ENCODE measurements around the gene SARDH. TPM values are rescaled to one million over a fixed set of nuclear protein-coding genes. Genes with fewer than 3 reads are reported as not detected.

SARDH gene
- total RNA-seq, 1 donor, result 4.7 TPM

- H3K9me3 ChIP-seq (ENCODE audit: low read depth, low read length), result no peaks in the 10 kb centered on the region
- H3K4me1 ChIP-seq (ENCODE audit: insufficient read depth, low read length), result peaks cover 4% of the 10 kb centered on the region
- no peaks in the 10 kb centered on the region for H3K27me3 ChIP-seq (ENCODE audit: insufficient read depth, low read length)
- H3K4me3 ChIP-seq (ENCODE audit: low read length), result no peak overlapping the region
Observed at GRCh38 chr9:133735415-133735775, 2.8 kb downstream of the SARDH start.

GRCh38 chr9:133734590-133735414 lies 3.4 kb downstream of the SARDH start:
- Histone ChIP-seq H3K4me1 (ENCODE audit: insufficient read depth, low read length) (peaks cover 4% of the 10 kb centered on the region), H3K4me3 (ENCODE audit: low read length) (no peak overlapping the region)

GRCh38 chr9:133733796-133734533 lies 4.2 kb downstream of the SARDH start:
- no peaks in the 10 kb centered on the region for H3K27me3 ChIP-seq (ENCODE audit: insufficient read depth, low read length)
- H3K9me3 ChIP-seq (ENCODE audit: low read depth, low read length), result no peaks in the 10 kb centered on the region
- no peak overlapping the region for H3K4me3 ChIP-seq (ENCODE audit: low read length)
- H3K4me1 ChIP-seq (ENCODE audit: insufficient read depth, low read length), result peaks cover 4% of the 10 kb centered on the region

More at GRCh38 chr9:133734590-133735414, 3.4 kb downstream of the SARDH start:
- no peaks in the 10 kb centered on the region for H3K27me3 ChIP-seq (ENCODE audit: insufficient read depth, low read length)
- no peaks in the 10 kb centered on the region for H3K9me3 ChIP-seq (ENCODE audit: low read depth, low read length)

GRCh38 chr9:133733421-133733795 lies 4.7 kb downstream of the SARDH start:
- Histone ChIP-seq H3K4me3 (ENCODE audit: low read length) (no peak overlapping the region), H3K9me3 (ENCODE audit: low read depth, low read length) (no peaks in the 10 kb centered on the region), H3K4me1 (ENCODE audit: insufficient read depth, low read length) (no peaks in the 10 kb centered on the region), H3K27me3 (ENCODE audit: insufficient read depth, low read length) (no peaks in the 10 kb centered on the region)

- Histone ChIP-seq H3K4me1 (ENCODE audit: insufficient read depth, low read length) (no peaks in the 10 kb centered on the region), H3K9me3 (ENCODE audit: low read depth, low read length) (no peaks in the 10 kb centered on the region), H3K27me3 (ENCODE audit: insufficient read depth, low read length) (no peaks in the 10 kb centered on the region), H3K4me3 (ENCODE audit: low read length) (no peak overlapping the region)
Observed at GRCh38 chr9:133732639-133733408, 5.3 kb downstream of the SARDH start.

- Histone ChIP-seq H3K9me3 (ENCODE audit: low read depth, low read length) (no peaks in the 10 kb centered on the region), H3K4me3 (ENCODE audit: low read length) (no peak overlapping the region), H3K27me3 (ENCODE audit: insufficient read depth, low read length) (no peaks in the 10 kb centered on the region), H3K4me1 (ENCODE audit: insufficient read depth, low read length) (no peaks in the 10 kb centered on the region)
Observed at GRCh38 chr9:133731876-133732638, 6.1 kb downstream of the SARDH start.

GRCh38 chr9:133730994-133731715 lies 7.0 kb downstream of the SARDH start:
- Histone ChIP-seq H3K4me3 (ENCODE audit: low read length) (no peak overlapping the region), H3K27me3 (ENCODE audit: insufficient read depth, low read length) (no peaks in the 10 kb centered on the region), H3K9me3 (ENCODE audit: low read depth, low read length) (no peaks in the 10 kb centered on the region), H3K4me1 (ENCODE audit: insufficient read depth, low read length) (no peaks in the 10 kb centered on the region)

- H3K27me3 ChIP-seq (ENCODE audit: insufficient read depth, low read length), result no peaks in the 10 kb centered on the region
- no peaks in the 10 kb centered on the region for H3K4me1 ChIP-seq (ENCODE audit: insufficient read depth, low read length)
- no peak overlapping the region for H3K4me3 ChIP-seq (ENCODE audit: low read length)
- no peaks in the 10 kb centered on the region for H3K9me3 ChIP-seq (ENCODE audit: low read depth, low read length)
Observed at GRCh38 chr9:133729617-133730281, 8.4 kb downstream of the SARDH start.

GRCh38 chr9:133728856-133729616 lies 9.1 kb downstream of the SARDH start:
- Histone ChIP-seq H3K4me1 (ENCODE audit: insufficient read depth, low read length) (no peaks in the 10 kb centered on the region), H3K27me3 (ENCODE audit: insufficient read depth, low read length) (no peaks in the 10 kb centered on the region), H3K4me3 (ENCODE audit: low read length) (no peak overlapping the region), H3K9me3 (ENCODE audit: low read depth, low read length) (no peaks in the 10 kb centered on the region)

- Histone ChIP-seq H3K9me3 (ENCODE audit: low read depth, low read length) (no peaks in the 10 kb centered on the region), H3K4me1 (ENCODE audit: insufficient read depth, low read length) (no peaks in the 10 kb centered on the region), H3K4me3 (ENCODE audit: low read length) (no peak overlapping the region), H3K27me3 (ENCODE audit: insufficient read depth, low read length) (no peaks in the 10 kb centered on the region)
Observed at GRCh38 chr9:133727876-133728441, 10.2 kb downstream of the SARDH start.

- H3K27me3 ChIP-seq (ENCODE audit: insufficient read depth, low read length), result no peaks in the 10 kb centered on the region
- H3K4me1 ChIP-seq (ENCODE audit: insufficient read depth, low read length), result no peaks in the 10 kb centered on the region
- H3K4me3 ChIP-seq (ENCODE audit: low read length), result no peak overlapping the region
- H3K9me3 ChIP-seq (ENCODE audit: low read depth, low read length), result no peaks in the 10 kb centered on the region
Observed at GRCh38 chr9:133727277-133727875, 10.8 kb downstream of the SARDH start.

GRCh38 chr9:133726401-133727276 lies 11.5 kb downstream of the SARDH start:
- no peaks in the 10 kb centered on the region for H3K4me1 ChIP-seq (ENCODE audit: insufficient read depth, low read length)
- no peaks in the 10 kb centered on the region for H3K9me3 ChIP-seq (ENCODE audit: low read depth, low read length)
- H3K4me3 ChIP-seq (ENCODE audit: low read length), result no peak overlapping the region
- H3K27me3 ChIP-seq (ENCODE audit: insufficient read depth, low read length), result no peaks in the 10 kb centered on the region
